ENCODE data around the gene SRGAP3.
A peak's percentile ranks its signal among the peaks of the same experiment; 100 is the strongest.

SRGAP3 gene

DNA sequence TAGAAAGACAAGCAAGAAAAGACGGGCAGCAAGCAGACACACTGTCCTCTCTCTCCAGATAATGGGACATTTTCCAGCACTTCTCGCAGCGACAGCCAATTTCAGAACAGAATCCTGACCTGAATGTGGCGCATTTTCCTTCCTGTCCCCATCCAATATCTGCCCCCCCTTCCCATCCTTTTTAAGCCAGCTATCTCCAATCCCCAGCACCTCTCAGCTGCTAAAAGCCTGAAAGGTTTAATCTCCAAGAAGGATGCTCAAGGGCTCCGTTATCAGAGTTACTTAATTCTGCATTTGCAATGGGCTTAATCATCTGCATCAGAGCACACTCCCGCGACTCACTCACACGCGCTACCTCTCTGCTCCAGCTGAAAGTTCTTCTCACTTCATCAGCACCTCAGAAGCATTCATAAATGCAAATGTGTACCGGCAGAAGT is 50.5 kb downstream of the SRGAP3 start:
- DNase-seq = no peak

DNA sequence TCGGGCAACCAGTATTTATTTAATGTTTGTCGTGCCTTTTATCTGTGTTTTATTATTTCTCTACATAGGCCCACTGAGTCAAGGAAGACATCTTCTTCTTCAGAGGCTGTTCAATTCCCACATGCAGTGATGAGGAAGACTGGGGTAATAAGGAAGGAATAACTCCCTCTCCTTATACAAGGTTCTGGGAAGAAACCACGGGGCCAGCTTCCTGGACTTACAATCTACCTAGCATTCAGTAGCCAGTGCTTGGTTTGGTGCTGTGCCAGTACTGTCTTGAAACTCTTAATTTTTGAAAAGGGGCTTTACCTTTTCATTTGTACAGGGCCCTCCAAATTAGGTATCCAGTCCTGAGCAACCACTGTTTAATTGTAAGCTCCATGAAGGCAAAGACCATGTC is 51.2 kb downstream of the SRGAP3 start:
- no peak for DNase-seq

DNA sequence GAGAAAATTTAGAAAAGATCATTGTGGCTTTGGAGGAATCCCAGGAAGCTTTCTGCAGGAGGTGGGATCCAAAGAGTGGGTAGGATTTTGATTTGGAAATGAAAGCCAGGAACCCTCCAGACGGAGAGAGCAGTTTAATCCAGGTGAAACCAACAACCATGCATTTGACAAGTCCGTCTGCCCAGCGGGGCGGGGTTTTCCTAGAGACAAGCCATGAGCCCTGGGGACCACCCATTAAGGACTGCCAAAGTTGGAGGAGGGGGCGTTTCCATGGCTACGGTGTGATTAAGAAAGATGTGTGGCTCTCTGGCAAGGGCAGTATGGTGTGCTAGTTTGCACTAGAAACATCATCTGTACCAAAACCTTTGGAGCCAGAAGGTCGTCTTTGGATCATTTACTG is 53.4 kb downstream of the SRGAP3 start:
- DNase-seq = no peak

DNA sequence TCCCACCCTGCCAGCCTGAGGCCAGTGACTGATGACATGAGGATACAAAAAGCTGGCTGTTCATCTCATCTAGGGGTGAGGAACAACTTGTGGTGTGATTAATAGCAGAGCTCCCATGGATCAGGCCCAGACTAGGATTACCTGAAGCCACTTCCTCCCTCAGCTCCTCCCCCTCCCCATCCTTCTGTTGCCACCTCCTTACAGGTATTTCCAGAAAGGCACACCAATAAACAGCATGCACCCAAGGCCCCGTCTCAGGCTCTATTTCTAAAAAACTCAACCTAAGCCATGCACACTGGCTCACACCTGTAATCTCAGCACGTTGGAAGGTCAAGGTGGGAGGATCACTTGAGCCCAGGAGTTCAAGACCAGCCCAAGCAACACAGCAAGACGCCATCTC is 54.1 kb downstream of the SRGAP3 start:
- no peak for DNase-seq

DNA sequence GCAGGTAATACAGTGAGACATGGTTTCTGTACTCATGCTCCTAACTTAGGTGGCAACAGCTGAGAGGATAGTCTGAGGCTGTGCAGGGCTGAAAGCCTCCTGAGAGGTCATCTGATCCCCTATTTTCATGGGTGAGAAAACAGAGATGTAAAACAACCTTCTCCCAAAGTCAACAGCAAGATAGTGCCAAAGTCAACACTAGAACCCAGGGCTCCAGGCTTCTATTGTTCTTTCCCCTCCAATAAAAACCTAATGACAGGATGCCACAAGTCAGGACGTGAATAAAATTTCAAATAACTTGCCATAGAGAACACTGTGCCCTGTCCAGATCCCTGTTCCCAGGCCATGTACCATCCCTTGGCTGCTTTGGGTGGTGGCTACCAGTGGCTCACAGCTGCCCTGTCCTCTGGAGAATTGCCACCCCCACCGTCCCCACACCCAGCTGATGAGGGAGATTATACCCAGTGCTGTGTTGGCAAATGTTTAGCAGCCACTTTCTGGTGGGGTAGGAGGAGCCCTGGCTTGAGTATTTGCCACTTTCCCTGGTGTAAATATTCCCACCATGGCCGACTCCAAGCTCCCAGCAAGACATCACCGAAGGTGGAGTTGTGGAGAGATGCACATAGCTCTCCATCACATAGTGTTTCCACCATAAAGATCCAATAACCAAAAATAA is 54.8 kb downstream of the SRGAP3 start:
- peak; percentile 97 to 99 for DNase-seq

DNA sequence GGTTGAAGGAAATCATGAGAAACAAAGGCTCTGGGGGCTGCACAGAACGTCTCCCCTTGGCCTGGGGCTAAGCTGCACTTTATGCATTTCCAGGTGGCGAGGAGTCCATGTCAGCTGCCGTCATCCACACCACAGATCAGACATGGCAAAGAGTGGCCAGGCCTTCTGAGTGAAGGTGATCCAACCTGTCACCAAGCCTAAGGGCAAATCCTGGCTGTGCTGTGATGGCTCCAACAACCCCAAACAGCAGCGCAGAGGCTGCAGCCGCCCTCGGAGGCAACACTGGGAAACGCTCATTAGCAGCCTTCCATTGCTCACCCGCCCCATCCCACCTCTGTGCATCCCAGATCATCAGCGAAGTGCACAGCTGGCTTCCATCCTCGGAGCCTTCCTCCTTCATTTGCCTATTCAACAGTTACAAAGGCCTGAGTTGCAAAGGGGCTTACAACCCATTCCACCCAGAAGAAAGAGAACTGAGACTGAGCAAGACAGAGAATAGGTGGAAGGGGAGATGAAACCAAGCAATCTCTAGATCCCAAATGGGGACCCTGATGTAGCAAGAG is 55.7 kb downstream of the SRGAP3 start:
- no peak for DNase-seq

DNA sequence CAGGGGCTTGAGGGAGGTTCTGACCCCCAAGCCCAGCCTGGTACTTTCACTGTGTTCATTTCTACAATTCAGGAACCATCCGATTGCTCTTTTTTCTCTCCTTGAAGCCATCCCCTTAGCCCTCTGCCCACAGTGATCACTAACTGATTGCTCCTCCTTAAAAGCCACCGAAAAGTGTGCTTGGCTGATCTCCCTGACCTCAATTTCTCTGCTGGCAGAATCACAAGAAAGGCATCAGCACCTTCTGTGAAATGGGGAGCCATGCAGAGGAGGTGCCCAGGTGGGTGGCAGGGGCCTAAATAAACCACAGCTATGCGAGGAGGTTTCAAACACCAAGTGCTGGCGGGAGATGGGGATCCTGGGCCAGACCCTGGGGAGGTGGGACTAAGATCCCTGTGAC is 56.2 kb downstream of the SRGAP3 start:
- no peak for DNase-seq

DNA sequence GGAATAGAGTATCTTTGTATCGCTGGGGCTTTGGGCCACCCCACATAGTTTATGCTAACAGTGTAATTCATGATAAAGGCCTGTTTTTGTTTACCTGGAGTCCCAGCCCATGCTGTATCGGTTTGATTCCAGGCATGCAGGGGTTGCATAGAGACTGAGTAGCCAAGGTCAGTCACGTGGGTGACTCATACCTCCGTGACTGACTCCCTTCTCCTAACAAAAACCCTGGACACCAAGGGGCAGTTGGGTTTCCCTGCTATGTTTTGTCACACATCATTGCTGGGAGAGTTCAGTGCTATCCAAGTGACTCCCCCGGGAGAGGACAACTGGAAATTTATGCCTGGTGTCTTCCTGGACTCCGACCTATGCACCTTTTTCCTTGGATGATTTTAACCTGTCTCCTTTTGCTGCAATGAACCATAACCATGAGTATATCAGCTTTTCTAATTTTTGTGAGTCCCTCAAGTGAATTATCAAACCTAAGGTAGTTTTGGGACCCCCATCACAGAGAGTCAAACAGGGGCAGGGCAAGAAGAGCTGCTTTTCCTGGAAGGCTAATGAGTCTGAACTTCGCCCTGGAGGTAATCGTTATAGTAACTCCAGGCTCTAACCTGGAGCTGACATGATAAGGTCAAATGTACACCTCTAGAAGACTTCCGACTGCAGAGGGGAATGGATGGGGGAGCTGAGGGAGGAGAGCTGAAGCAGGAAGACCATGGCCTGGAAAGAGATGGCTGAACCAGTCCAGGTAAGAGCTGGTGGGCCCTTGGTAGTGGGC is 57.0 kb downstream of the SRGAP3 start:
- no peak for DNase-seq

DNA sequence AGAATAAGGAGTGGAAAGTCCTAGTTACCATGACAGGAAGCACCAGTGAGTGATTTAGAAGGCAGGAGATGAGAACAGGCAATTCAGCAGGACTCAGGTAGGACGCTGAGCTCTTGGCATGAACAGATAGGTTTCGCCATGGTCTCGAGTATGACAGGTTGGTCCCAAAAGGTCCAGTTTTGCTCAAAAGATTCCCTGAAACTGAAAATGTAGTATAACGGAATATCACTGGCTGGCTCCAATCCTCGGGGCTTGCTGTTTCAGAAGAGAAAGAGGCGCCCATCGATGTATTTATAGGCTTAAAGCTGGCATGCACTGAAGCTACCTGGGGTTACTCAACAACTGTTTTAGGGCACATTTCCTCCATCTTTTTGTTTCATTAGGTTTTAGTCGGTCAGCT is 59.2 kb downstream of the SRGAP3 start:
- DNase-seq = no peak

DNA sequence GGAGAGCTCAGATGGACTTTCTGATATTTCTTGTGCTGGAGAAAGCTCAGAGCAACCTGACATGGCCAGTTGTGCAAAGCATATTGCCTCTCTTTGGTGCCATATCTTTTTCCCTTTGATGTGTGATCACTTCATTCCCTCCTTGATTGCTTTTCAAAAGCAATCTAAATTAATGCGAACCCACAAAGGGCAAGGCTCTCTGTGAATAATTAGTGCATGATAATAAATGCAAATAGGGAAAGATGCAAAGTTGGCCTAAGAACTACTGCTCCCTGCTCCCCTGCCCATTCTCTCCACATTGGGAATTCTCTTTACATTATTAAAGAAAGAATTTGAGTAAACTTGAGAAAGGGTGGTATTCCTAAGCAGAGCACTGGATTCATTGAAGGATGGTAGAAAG is 60.9 kb downstream of the SRGAP3 start:
- DNase-seq = no peak

DNA sequence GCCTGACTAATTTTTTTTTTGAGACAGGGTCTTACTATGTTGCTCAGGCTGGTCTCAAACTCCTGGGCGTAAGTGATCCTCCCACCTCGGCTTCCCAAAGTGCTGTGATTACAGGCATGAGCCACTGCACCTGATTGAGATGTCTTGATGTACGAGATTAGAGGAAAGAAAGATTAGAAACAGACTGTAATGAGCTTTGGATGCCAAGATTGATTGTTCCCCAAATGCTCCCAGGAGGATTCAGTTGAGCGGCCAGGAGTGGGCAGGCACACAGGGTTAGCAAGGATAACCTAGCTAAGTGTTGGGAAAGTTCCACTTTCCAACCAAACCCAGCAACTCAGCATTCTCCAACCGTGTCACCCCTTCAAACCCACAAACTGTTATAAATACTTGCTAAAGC is 63.7 kb downstream of the SRGAP3 start:
- no peak for DNase-seq

DNA sequence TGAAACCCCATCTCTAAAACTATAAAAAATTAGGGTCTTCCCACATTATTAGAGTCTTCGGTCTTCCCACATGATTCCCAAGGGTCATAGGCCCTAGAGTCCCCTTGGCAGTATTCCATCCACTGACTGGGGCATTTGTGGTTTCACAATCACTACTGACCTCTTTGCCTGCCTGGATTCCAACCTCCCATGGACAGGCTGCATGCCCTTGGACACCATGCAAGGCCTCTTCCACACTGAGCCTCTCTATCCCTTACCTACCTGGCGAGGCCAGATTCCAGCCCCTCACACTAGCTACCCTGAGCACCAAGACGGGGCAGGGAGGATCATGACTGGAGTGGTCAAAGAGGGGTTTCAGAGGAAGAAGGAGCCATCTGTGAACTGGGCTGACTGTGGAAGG is 64.4 kb downstream of the SRGAP3 start:
- DNase-seq = no peak

DNA sequence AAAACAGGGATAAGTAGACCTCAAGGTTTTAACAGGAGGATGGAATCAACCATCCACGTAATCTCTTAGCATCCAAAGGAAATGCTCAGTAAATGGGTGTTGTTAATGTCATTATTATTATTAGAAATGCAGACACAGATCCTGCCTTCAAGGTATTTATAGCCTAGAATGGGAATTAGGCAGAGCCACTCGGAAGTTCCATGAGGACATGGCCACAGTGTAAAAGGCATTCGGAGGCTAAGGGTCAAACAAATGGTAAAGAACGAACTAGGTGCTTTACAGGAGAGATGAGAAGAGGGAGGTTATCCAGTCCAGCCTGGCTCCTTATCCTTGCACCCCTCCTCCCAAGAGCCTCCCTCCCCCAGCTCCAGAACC is 65.0 kb downstream of the SRGAP3 start:
- no peak for DNase-seq

DNA sequence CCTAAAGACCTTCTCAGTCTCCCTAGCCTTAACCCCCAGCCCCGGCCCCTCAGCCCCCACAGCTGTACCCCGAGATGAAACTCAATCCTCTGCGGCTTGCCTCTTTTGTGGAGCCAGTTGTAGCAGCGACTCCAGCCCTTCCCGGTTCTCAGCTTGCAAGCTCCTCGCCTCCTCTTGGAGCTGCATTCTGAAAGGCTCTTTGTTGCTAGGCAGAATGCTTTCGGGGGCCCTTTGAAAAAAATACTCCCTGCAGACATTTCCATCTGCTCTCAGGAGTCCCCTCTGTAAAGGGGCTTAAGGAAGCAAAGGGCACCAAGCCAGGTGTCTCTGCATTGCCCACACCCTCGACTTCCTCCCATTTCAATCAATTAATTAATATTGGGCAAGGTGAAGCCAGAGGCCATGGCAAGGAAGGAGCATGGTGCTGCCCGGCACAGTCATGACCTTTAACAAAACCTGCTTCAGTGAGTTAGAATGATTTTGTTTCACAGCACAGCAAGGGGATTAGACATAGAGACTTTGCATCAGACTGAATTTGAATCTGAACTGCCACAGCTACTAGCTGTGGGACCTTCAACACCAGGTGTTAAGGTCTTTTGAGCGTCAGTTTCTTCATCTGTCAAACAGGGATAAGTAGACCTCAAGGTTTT is 65.5 kb downstream of the SRGAP3 start:
- DNase-seq = no peak

DNA sequence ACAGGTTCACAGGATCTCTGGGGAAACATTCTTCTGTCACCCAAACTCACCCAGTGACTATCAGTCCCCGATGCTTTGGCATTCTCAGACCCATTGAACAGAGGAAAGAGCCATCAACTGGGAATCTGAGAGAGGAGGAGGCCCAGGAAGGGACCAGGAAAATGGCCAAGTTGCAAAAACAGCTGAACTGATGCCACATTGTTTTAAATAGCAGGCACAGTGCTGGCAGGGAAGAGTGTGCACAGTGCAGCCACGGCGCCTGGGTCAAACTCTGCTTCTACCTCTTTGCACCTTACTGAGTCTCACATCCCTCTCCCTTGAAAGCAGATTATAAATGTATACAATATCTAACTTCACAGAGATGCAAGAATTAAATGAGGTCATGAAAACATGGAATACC is 66.4 kb downstream of the SRGAP3 start:
- DNase-seq = no peak

DNA sequence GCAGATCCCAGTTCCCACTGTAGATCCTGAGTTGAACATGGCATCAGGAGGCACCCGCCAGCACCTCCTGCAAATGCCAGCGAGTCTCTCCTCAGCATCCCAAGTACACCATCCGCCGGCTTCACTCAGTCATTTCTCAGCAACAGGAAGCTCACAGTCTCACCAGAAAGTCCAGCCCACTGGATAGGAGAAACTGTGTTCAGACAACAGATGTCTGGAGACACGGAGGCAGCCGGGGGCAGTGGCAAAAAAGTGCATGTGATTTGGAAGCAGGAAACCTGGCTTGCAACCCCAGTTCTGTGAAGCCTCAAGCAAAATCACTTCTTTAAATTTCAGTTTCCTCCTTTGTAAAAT is 68.7 kb downstream of the SRGAP3 start:
- no peak for DNase-seq

DNA sequence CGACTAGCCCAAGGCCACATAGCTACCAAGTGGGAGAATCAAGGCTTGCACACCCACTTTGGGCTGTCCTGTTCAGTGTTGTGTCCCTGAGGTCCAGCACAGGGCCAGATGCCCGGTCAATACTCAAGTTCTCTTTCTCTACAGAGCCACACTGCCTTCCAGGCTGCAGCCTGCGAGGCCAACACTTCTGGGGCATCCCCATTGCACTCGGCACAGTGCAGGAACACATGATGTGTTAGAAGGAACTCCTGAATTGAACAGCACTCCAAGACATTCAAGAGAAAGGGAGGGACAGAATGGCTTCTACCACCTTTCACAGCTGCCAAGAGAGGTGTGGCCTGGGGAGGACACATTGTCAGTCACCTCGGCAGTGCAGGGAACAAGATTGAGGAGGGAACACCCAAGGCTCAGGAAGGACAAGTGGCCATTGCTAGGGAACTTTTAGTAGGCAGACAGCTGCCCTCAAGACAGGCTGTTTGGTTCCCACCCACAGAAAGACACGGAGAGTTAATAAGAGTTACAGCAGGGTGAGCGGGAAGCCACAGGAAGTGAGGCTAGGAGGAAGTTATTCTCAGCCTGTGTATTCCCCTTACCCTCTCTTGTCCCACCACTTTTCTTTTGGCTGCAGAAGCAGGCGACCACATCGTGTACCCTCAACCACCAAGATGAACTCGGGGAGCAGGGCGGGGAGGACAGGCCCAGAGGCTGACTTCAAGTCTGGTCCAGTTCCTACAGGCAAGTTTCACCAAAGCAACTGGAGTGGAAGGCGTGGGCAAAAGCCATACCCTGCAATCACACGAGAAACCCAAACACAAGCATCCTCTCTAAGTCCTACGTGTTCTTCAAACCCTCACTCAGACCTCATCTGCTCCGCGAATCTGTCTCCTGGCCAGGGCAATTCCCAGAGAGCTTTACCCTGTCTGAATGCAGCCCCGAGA is 69.4 kb downstream of the SRGAP3 start:
- DNase-seq = no peak

DNA sequence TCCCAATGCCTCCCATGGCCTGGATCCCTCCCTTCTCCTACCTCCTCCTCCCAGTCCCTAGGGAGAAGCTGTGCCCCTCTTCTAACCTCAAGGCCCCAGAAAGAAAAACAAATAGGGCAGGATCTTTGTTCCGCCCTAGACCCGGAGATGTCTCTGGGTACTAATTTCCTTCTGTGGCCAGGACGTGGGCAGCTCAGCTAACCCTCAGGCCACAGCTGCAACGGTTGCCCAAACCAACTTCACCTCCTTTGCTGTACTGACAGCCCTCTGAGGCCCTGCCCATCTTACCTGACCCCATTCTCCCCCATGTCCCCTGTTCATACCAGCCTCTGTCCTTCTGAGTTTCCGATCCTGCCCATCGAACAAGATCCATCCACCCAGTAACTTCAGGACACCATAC is 70.7 kb downstream of the SRGAP3 start:
- DNase-seq = no peak

DNA sequence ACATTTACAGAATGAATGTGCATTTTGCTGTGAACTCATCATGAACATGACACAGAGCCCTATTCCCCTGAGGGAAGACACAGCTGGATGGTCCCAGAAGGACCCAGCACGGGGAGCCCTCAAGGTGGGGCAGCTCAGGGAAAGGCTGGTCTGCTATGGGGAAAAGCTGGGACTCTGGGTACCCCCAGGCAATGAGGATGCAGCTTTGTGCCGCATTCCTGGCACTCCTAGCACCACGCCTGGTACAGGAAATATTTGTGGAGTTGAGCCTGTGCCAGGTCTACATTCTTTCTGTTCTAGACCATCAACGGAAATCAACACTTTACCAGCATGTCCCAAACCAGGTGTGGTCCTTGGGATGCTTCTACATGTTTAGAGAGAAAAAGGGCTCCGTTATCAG is 74.0 kb downstream of the SRGAP3 start:
- no peak for DNase-seq

DNA sequence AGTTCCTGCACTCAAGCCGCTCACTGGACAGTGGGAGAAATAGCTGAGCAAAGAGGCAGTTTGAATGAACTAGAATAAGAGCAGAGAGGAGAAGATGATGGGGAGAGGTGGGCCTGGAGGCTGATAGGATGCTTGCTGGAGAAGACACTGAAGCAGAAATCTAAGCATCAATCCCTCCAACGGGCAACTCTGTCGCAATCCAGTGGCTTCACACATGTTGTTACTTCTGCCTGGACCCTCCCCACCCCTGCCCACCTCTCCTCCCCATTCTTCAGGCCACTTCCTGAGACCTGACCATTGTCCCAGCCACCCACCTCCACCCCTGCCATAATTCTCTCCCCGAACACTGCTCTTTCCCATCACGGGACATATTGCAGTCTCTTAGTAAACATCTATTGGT is 76.0 kb downstream of the SRGAP3 start:
- no peak for DNase-seq

DNA sequence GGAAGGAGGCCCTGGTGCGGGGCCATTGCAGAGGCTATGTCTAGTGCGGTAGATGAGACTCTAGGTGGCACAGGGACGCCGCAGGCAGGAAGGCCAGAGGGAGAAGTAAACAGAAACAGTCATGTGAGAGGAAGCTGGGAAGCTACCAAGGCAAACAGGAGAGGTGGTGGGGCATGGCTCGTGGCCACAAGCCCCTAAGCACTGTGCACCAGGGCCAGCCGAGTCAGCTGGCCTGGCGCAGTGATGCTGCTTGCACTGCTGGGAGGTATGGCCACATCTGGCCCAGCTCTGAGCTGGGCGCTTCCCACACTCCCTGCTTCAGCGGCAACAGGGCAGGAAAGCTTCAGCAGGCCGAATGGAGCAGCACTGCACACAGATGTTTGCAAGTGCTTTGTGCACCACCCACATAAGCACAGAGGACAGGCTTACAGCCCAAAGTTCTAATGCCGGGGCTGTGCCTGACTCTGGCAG is 76.6 kb downstream of the SRGAP3 start:
- peak; percentile 29 to 50 for DNase-seq

DNA sequence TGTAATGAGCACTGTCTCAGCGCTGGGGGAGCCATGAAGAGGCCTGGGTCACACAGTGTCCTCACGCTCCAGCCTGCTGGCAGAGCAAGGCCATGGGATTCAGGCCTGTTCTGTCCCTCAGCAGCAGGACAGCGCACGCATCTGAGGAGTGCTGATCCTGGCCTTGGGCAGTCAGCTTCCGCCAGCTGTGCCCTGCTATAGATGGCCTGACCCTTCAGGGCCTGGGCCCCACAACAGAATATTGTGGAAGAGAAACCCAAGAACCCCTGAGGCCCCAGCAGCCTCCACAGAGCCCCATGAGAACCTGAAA is 78.6 kb downstream of the SRGAP3 start:
- no peak for DNase-seq
